Keratinocyte (primary cell): ENCODE measurements around the gene CYP20A1. TPM values are rescaled to one million over a fixed set of nuclear protein-coding genes. Genes with fewer than 3 reads are reported as not detected.

Experiments
- DNase-seq: peaks from one replicate; pipeline ENCODE4 v3.0.0-alpha.2; 2011; ENCODE audit warnings: low read depth, missing footprints, low spot score
- FAIRE-seq: peaks from 2 replicates; lab custom pipeline; 2011; peaks lifted over from hg19 to GRCh38; lab: Jason Lieb, UNC
- H2AFZ ChIP-seq: 2 replicates; pipeline ENCODE4 v1.6.0; 2012; ENCODE audit warnings: low read length, control low read depth, inconsistent platforms; ENCODE audit not compliant: control insufficient read depth
- H3K27ac ChIP-seq: 2 replicates; pipeline ENCODE4 v1.5.1; 2011; ENCODE audit warnings: low read length; ENCODE audit not compliant: control insufficient read depth, insufficient read depth
- H3K27me3 ChIP-seq: 3 replicates; pipeline ENCODE4 v1.6.0; 2011; ENCODE audit warnings: low read length; ENCODE audit not compliant: control insufficient read depth, insufficient read depth; ENCODE audit errors: extremely low read depth
- H3K36me3 ChIP-seq, 2 experiments: 2 replicates in 1 of 2; 3 replicates in 1 of 2; pipeline ENCODE4 v1.5.1; 2011; ENCODE audit warnings: low read length in 2 of 2, mild to moderate bottlenecking in 1 of 2; ENCODE audit not compliant: control insufficient read depth in 2 of 2, insufficient read depth in 2 of 2; ENCODE audit errors: extremely low read depth in 1 of 2
- H3K4me1 ChIP-seq: 3 replicates; pipeline ENCODE4 v1.5.1; 2011; ENCODE audit warnings: low read length; ENCODE audit not compliant: control insufficient read depth, insufficient read depth; ENCODE audit errors: extremely low read depth
- H3K4me2 ChIP-seq: 3 replicates; pipeline ENCODE4 v1.6.0; 2011; ENCODE audit warnings: low read depth, low read length; ENCODE audit not compliant: control insufficient read depth, insufficient read depth; ENCODE audit errors: extremely low read depth
- H3K4me3 ChIP-seq, 3 experiments: fragments of 200-600 bp in 1 of 3; sonication (generic) in 1 of 3; 2 replicates in 2 of 3; 3 replicates in 1 of 3; pipeline ENCODE4 v1.5.1; 2011 to 2016; ENCODE audit warnings: low read length in 3 of 3, mild to moderate bottlenecking in 3 of 3, control low read depth in 2 of 3, inconsistent platforms in 1 of 3, low read depth in 1 of 3, mixed read lengths in 1 of 3, mixed run types in 1 of 3, moderate library complexity in 1 of 3; ENCODE audit not compliant: control insufficient read depth in 2 of 3, insufficient read depth in 2 of 3; ENCODE audit errors: extremely low read depth in 1 of 3
- H3K79me2 ChIP-seq: 2 replicates; pipeline ENCODE4 v1.6.0; 2012; ENCODE audit warnings: low read length; ENCODE audit not compliant: control insufficient read depth, insufficient read depth
- H3K9ac ChIP-seq: 3 replicates; pipeline ENCODE4 v1.6.0; 2011; ENCODE audit warnings: low read length; ENCODE audit not compliant: control insufficient read depth, insufficient read depth; ENCODE audit errors: extremely low read depth
- H3K9me1 ChIP-seq: 3 replicates; pipeline ENCODE4 v1.6.0; 2011; ENCODE audit warnings: low read length; ENCODE audit not compliant: control insufficient read depth, insufficient read depth; ENCODE audit errors: extremely low read depth
- H3K9me3 ChIP-seq: 2 replicates; pipeline ENCODE4 v1.5.1; 2012; ENCODE audit warnings: low read depth, low read length; ENCODE audit not compliant: control insufficient read depth
- H4K20me1 ChIP-seq: 3 replicates; pipeline ENCODE4 v1.6.0; 2011; ENCODE audit warnings: low read length; ENCODE audit not compliant: control insufficient read depth, insufficient read depth; ENCODE audit errors: extremely low read depth
- EZH2 ChIP-seq: IDR thresholded peaks from one replicate; pipeline ENCODE4 v1.6.1; 2012; ENCODE audit warnings: inconsistent platforms, mild to moderate bottlenecking, low read length, moderate library complexity
- dilution Hi-C: fragments of 300-500 bp; cut with MboI; formaldehyde crosslinking; loops from one replicate; pipeline ENCODE4 v1.7.0; 2020; ENCODE audit warnings: low sequenced_read_pairs; ENCODE audit not compliant: extremely low pct_ligation_motif_present
- polyA plus RNA-seq, 5 experiments: library from polyadenylated mRNA; depleted of rRNA in 3 of 5; stranded (reverse) in 3 of 5; stranded (forward) in 1 of 5; unstranded in 1 of 5; fragments of >200 nt; gene quantifications; 1 replicate in 1 of 5; 2 replicates in 3 of 5; 3 replicates in 1 of 5; pipeline versions ENCODE4 v1.2.1 to v1.2.3, GENCODE V29; 2011 to 2012; ENCODE audit warnings: missing spikeins in 2 of 5, low read depth in 1 of 5, low replicate concordance in 1 of 5
- TF ChIP-seq, protein P1 (sequence below), 3 experiments: IDR thresholded peaks in 1 of 3; conservative IDR thresholded peaks in 1 of 3; optimal IDR thresholded peaks in 1 of 3; 2 replicates in 2 of 3; 3 replicates in 1 of 3; pipeline versions ENCODE3 to v1.5.1; 2011; ENCODE audit warnings: low read length in 3 of 3, mild to moderate bottlenecking in 3 of 3, moderate library complexity in 2 of 3, control low read depth in 1 of 3, inconsistent platforms in 1 of 3; ENCODE audit not compliant: insufficient read depth in 2 of 3; ENCODE audit errors: extremely low read depth in 1 of 3

The CYP20A1 gene
- polyA plus RNA-seq, 1 donor (not counting 4 experiments of a cell fraction or from before 2014, with no cell fraction given) = 8.9 TPM

DNA sequence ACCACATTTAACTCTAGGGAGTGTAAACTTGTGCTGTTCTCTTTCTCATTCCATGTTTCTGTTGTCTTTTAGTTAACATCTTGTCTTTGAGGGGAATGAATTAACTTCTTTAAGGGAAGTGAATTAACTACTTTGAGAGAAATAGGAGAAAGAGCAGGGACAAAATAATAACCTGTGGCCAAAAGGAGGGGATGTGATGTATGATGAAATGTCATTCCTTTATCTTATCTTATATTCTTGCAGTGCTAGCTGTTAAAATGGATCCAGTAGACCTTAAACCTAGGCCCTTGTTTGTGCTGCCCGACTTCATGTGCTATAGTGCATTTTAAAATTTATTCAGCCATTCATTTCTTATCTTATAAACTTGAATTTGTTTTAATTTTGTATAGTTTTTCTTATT, 107.8 kb downstream of the CYP20A1 start:
- peaks cover 5% of the 10 kb centered on the region for H3K4me1 ChIP-seq
- H3K27ac ChIP-seq = no peak overlapping the region
- no peaks in the 10 kb centered on the region for H3K27me3 ChIP-seq
- H3K9me1 ChIP-seq = no peaks in the 10 kb centered on the region
- H3K36me3 ChIP-seq = no peaks in the 10 kb centered on the region
- DNase-seq (no peak), FAIRE-seq (no peak)
- no peak overlapping the region for H2AFZ ChIP-seq
- no peaks in the 10 kb centered on the region for H4K20me1 ChIP-seq
- dilution Hi-C loops = no loop called here
- no peak for TF ChIP-seq EZH2
- TF ChIP-seq, protein P1, sequence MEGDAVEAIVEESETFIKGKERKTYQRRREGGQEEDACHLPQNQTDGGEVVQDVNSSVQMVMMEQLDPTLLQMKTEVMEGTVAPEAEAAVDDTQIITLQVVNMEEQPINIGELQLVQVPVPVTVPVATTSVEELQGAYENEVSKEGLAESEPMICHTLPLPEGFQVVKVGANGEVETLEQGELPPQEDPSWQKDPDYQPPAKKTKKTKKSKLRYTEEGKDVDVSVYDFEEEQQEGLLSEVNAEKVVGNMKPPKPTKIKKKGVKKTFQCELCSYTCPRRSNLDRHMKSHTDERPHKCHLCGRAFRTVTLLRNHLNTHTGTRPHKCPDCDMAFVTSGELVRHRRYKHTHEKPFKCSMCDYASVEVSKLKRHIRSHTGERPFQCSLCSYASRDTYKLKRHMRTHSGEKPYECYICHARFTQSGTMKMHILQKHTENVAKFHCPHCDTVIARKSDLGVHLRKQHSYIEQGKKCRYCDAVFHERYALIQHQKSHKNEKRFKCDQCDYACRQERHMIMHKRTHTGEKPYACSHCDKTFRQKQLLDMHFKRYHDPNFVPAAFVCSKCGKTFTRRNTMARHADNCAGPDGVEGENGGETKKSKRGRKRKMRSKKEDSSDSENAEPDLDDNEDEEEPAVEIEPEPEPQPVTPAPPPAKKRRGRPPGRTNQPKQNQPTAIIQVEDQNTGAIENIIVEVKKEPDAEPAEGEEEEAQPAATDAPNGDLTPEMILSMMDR (optimal IDR thresholded peaks at IDR 0.05 in 1 of 3, IDR thresholded peaks at IDR 0.05 in 1 of 3, conservative IDR thresholded peaks at IDR 0.05 in 1 of 3; ENCODE audit: extremely low read depth in 1 of 3, insufficient read depth in 2 of 3, low read length in 3 of 3) = no peak
- H3K4me3 ChIP-seq = no peak overlapping the region
- no peak overlapping the region for H3K4me2 ChIP-seq
- no peak overlapping the region for H3K9ac ChIP-seq
- no peaks in the 10 kb centered on the region for H3K9me3 ChIP-seq
- H3K79me2 ChIP-seq = peaks cover 22% of the 10 kb centered on the region

DNA sequence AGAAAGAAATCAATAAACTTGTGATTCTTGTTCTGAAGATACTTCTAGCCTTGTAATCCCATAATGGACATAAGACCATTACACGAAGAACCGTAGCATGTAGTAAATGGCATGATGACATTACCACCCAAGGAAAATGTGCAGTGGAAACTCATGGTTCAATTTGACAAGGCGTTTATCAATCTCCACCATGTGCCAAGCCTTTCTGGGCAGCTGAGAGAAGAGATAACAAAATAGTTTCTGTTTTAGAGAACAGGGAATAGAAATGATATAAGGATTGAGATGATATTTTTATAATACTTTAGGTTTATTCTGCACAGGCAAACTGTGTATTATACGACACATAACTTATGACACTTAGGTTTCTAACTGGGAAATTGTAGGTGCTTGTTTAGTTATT, 108.6 kb downstream of the CYP20A1 start:
- no peaks in the 10 kb centered on the region for H3K27me3 ChIP-seq
- peaks cover 5% of the 10 kb centered on the region for H3K4me1 ChIP-seq
- no peak overlapping the region for H3K27ac ChIP-seq
- no peaks in the 10 kb centered on the region for H4K20me1 ChIP-seq
- dilution Hi-C loops = no loop called here
- H3K4me3 ChIP-seq = no peak overlapping the region
- no peaks in the 10 kb centered on the region for H3K36me3 ChIP-seq
- TF ChIP-seq EZH2 = no peak
- TF ChIP-seq, protein P1 (optimal IDR thresholded peaks at IDR 0.05 in 1 of 3, IDR thresholded peaks at IDR 0.05 in 1 of 3, conservative IDR thresholded peaks at IDR 0.05 in 1 of 3; ENCODE audit: extremely low read depth in 1 of 3, insufficient read depth in 2 of 3, low read length in 3 of 3) = no peak
- no peak for FAIRE-seq
- no peak for DNase-seq
- H3K9me3 ChIP-seq = no peaks in the 10 kb centered on the region
- H3K9ac ChIP-seq = no peak overlapping the region
- H3K9me1 ChIP-seq = no peaks in the 10 kb centered on the region
- H3K4me2 ChIP-seq = no peak overlapping the region
- H3K79me2 ChIP-seq = peaks cover 24% of the 10 kb centered on the region
- no peak overlapping the region for H2AFZ ChIP-seq
